ENCODE results near the gene ELP5.

Gene ELP5

DNA sequence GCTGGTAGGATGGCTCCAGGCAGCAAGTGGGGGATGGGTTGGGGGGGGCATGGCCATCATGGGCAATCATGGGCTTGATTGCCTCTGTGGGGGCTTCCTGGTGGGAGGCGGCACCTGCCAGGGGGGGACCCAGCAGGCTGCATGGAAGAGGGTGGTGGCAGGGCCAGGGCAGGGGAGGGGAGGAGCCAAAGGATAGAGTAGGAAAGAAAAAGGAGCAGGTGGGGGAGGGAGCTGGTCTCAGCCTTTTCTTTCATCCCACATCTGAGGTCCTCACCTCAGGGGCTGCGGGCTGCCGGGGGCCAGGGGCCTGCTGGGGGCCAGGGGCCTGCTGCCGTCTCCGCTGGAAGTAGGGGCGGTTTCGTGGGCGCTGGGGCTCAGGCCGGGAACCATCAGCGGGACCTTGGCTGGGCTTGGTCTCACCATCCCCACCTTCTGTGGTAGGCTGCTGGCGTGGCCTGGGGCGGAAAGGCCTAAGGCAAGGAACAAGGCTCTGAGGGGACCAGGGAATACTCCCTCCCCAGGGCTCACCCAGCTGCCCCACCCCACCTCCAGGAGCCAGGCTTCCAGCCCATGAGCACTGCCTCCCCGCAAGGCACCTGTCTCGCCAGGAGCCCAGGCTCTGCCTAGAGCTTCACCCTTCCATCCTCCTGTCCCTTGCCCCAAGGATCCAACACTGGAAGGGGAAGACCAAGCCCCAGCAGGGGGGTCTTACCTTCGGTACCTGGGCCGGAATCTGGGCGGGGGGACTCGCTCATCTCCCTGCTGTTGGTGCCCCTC, 37.4 kb downstream of the ELP5 start:
- DNase-seq: no peak

DNA sequence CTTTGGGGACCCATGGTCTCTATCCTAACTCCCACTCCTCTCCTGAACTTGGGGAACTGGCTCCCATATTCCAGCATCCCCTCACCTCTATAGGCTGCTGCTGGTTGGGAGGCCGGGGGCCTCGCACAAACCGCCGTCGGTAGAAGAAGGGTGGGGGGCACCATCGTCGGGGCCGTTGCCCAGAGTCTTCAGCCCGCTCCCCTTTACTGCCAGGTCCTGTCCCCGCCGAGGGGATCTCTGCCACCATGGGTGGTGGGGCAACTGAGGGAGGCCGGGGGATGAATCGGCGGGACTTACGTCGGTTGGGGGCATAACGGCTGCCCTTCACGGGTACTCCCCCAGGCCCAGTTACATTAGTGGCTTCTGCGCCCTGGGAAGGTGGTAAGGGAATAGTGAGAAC, 38.2 kb downstream of the ELP5 start:
- no peak for DNase-seq

DNA sequence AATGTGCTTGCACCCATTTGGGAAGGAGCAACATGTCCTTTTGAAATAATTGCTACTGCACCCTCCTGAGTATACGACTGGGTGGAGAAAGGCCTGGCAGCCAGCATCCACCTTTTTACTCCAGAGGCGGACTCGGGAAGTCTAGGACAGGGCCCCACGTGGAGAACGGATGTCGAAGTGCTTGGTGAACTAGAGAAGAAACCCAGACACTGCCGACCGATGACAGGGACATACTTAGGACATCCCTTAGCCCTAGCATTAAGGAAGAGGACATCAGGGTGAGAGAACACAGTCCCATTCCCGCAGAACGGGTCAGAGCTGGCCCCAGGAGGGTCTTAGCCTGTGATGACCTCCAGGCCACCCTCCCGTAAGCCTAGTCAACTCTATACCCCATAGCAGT, 38.7 kb downstream of the ELP5 start:
- DNase-seq: no peak

DNA sequence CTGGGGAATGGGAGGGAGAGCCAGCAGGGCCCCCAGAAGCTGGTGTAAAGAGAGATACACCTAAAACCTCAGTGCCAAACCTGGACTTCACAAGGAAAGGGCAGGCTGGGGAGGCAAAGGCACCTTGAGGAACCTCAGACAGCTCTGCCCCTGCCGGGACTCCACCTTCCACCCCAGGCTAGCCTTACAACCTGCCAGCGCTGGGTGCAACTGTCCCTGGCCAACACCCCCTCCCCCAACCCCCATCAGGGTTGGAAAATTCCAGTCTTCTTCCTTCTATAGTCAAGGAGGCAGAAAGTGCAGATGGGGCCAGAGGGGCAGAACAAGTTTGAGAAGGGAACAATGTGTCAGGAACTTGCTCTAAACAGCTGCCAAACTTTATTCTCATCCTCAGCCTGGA, 40.2 kb downstream of the ELP5 start:
- DNase-seq: no peak

DNA sequence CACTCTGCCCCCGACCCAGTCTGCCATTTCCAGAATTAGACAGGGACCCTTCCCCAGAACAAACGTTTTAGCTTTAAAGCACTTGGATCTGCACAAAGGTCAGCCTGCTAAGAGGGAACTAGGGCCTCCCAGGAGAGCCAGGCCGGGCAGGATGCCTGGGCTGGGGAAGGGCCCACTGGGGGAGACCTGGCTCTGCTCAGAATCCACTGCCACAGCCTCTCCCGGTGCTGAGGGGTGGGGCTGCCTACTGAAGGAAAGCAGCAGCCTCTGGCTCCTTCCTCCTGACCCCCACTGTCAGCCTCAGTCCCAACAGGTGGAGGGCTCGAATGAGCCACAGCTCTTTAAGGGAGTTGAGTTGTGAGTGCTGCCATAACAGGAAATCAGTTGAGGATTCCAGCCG, 40.7 kb downstream of the ELP5 start:
- DNase-seq: no peak

DNA sequence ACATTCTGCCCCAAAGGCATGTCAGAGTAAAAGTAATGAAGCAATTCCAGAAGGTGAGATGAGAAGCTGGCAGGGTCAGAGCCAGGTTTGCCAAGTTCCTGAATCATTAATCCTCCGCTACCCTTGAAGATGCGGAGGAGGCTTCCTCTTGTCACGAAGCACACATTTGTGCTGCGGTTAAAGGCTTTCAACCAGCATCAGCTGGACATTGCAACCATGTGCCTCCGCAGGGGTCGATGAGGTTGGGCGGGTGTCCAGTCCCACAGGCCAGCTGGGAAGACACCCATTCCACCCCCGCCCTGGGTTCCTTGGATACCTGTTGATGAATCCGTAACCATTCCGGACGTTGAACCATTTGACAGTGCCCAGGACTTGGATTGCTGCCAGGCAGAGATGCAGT, 41.1 kb downstream of the ELP5 start:
- no peak for DNase-seq

DNA sequence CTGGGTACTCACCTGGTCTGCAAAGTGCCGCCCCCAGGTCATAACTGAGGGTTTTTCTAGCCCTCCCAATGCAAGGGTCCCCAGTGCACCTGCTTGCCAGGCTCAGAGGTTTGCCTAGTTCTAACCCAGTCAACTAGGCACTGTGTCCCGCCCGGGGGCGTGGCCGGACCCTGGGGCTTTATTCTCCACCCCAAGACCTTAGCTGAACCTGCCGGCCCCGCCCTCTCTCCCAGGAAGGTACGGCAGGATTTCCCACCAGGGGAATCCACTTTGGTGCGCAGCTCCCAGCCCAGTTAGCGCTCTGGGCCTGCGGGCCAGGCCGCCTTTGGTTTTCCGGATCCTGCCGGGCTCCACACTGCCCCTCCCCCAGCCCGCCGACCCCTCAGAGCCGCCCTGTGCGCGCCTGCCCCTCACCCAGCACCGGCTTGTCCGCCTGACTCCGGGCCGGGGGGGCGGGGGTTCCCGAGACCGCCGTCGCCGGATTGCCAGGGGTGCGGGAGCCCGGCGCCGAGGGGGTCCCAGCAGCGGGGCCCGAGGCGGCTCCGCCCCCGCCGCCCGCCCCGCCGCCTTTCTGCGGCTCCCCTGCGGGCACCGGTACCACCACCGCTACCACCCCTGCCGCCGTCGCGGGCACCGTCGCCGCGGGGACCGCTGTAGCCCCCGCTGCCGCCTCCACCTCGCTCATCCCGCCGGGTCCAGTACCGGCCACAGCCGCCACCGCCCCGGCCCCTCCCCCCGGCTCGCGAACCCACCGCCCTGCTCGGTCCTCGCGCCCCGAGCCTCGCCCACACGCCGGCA, 42.0 kb downstream of the ELP5 start:
- DNase-seq: no peak

DNA sequence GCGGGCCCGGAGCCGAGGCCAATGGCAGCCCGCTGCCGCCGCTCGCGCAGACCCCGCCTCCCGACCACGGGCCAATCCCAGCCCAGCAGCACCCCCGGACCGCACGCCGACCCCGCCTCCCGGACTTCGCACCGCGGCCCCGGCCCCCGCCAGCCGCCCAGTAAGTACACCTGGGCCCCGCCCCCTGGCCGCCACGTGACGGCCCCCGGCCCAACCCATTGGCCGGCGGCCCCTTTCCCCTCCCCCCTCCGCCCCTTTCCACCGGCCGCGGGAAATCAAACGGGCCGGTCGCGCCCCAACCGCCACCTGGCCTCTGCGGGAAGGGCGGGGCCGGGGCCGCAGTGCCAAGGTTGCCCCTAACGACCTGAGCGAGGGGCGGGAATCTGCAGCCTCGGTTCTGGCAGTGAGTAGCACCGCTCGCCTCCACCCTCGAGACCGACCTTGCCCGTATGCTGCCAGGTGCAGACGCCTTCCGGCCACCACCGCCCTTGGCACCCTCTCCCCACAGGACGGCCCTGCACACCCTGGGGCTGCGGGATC, 42.7 kb downstream of the ELP5 start, which contains the start of gene YBX2:
Gene YBX2, minus strand, starts transcription at position 26 of the 540 bp plus-strand sequence. CDS start 139 bp downstream, outside the sequence.
- DNase-seq: peak; percentile 57

DNA sequence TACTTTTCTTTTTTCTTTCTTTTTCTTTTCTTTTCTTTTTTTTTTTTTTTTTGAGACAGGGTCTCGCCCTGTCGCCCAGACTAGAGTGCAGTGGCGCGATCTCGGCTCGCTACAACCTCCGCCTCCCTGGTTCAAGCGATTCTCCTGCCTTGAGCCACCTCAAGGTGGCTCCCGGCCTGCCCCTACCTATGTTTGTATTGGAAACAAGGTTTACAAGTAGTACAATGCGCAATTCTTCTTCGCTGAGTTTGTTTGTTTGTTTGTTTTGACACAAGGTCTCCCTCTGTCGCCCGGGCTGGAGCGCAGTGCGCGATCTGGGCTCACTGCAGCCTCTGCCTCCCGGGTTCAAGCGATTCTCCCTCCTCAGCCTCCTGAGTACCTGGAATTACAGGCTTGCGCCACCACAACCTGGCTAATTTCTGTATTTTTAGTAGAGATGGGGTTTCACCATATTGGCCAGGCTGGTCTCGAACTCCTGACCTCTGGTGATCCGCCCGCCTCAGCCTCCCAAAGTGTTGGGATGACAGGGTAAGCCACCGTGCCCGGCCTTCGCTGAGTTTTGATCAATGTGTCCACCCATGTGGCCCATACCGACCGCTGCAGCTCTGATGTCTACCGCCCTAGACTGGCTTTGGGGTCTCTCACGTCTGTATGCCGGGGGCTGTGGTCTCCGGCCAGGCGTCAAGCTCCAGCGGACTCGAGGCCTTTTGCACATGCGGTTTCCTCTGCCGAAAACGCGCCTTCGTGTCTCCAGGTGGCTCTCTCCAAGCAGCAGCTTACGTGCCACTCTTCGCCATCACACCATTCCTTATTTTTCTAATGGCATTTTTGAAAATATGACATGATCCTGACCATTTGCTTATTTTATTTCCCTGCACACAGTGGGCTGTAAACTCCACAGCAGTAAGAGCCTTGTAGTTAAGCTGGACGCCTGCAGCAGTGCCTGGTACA, 43.5 kb downstream of the ELP5 start:
- DNase-seq: no peak

DNA sequence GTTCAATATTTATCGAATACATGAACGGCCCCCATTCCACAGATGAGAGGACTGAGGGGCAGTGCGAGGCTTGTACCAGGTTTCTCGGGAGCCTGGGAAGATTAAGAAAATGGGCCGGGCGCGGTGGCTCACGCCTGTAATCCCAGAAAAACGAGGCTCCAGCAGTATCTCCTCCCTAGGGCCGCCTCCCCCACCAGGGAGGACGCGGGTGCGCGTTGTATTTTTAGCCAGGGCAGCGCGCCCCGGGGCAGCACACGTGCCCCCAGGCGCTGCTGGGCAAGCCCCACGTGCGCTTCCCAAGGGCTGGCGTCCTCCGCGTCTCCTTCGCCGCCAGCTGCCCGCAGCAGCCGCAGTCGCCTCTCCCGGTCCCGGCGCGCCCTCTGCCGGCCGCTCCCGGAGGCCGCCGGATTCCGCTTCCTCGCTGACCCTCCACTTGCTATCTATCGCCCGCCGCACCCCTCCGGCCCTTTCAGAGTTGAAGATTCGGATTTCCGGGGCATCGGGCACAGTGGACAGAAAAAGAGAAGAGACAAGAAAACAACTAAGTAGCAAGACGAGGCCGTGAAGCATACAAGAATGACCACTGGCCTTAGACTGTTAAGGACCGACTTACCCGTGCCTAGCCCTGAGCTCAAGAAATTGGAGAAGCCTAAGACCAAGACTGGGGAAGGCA, 44.3 kb downstream of the ELP5 start:
- peak; percentile 85 for DNase-seq

DNA sequence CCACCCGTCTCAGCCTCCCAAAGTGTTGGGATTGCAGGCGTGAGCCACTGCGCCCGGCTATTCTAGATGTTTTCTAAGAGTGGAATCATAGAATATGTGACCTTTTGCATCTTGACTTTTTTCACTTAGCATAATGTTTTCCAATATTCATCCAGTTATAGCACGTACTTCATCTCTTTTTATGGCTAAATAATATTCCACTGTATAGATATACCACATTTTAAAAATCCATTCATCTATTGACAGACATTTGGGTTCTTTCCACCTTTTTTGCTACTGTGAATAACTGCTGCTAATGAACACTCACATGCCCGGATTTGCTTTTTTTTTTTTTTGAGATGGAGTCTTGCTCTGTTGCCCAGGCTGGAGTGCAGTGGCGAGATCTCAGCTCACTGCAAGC, 52.2 kb downstream of the ELP5 start:
- no peak for DNase-seq

DNA sequence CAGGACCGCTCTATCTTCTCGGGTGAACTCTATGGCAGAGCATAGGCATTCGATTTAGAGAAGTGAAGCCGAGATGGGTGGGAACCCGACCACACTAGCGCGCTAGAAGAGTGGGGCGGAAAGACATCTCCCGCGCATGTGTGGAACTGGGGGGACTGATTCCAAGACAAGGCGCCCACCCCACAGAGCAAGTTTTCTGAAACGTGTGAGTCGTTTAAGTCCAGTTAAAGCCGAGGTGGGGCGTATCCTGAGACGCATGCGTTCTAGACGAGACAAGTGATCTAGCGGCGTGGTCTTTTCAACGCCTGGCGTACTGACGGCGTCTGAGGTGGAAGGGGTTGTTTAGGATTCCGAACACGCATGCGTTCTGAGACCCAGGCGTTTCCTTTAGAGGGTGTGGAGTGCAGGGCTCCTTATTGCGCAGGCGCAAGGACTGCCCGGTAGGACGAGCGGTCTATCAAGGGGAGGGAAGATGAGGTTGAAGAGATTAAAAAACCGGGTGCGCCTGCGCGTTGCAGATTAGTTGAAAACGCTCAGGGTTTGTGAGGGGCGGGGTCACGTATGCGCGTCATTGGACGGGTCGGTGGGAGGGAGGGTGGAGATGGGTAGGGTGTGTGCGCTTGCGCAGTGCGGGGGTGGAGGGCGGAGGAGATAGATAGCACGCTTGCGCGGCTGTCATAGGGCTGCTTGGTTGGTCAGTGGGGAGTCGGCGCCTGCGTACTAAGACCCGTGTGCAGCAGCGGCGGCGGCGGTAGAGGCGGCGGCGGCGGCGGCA, 55.1 kb downstream of the ELP5 start, which contains the start of gene EIF5A:
Gene EIF5A, plus strand, starts transcription at position 718 of the 775 bp plus-strand sequence. CDS start 2,008 bp downstream, outside the sequence.
- peak; percentile 100 for DNase-seq

DNA sequence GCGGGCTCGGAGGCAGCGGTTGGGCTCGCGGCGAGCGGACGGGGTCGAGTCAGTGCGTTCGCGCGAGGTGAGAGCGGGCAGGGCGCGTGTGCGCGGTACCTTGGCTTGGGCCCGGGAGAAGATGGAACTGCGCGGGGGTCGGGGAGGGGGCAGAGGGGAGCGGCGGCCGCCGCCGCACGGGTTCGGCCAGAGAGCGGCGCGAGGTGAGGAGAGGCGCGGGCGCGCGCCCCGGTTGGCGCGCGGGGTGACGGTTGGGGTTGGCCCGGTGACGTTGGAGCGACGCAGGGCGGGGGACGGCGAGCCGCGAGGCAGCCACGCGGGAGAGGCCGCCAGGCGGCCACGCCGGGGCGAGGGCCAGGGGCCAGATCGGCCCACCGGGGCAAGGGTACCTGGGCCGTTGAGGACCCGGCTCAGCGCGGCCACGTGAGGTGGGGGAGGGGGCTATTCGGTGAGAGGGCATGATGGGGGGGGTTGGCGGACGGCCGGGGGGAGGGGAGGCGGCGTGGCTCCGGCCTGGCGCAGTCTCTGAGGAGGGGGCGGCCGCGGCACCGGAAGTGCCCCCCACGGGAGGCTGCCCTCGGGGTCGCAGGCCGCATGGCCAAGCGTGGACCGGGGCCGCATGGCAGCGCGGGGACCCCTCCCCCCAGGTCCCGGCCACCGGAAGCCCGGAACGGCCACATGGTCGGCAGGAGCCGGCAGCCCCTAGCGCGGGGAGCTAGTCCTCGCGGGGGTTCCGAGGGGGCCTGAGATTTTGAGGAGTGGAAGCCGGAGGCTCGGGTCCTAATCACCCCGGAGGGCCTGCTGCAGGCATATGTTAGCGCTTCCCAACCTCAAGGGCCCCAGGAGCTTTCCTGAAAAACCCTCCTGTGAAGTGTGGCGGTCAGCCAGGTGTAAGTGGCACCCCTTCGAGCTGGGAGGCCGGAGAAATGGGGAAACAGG, 55.9 kb downstream of the ELP5 start:
- no peak for DNase-seq

DNA sequence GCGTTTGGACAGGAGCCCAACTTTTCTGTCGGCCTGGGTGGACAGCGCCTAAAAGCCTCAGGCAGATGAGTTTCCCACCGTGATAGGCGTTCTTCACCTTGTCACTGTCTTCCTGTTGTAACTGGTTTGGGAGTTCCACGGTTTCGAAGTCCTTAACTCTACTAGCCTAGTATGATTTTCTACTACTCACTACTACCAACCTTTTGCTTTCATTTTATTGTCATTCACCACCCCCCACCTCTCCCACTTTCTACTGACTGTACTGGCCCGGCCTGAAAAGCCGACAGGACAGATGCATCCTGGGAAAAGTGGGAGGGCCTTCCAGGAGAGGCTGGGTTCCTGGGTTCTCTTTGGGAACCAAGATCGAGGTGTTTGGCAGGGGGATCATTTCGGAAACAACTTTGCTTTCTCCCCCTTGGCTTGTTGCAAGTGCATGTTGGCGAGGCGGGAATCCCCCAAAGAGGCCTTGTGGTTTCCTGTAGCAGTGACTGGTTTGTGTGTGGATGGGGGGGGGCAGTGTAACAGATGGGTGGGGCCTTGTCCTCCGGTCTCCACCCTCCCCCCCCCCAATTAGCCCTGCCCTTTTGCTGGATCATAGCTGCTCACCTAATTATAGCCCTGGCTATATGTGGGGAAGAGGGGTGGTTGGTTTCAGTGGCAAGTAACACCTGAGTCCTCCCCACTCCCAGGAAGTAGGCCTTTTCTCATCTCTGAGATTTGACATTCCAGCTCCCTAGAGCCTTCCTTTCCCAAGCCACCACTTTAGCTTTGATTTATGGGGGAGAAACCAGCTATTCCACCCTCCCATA, 56.8 kb downstream of the ELP5 start:
- peak; percentile 80 for DNase-seq

Measured in left hindlimb (tissue), 1 donor.